GM20431 (cell line): ENCODE data around the gene HS6ST3.

Experiments used
- in situ Hi-C: fragments of 300-500 bp; cut with MseI, MboI; formaldehyde crosslinking; loops from one replicate; pipeline ENCODE4 v1.15.0; 2020; ENCODE audit warnings: low sequenced_read_pairs; ENCODE audit not compliant: unreplicated experiment

The HS6ST3 gene

DNA sequence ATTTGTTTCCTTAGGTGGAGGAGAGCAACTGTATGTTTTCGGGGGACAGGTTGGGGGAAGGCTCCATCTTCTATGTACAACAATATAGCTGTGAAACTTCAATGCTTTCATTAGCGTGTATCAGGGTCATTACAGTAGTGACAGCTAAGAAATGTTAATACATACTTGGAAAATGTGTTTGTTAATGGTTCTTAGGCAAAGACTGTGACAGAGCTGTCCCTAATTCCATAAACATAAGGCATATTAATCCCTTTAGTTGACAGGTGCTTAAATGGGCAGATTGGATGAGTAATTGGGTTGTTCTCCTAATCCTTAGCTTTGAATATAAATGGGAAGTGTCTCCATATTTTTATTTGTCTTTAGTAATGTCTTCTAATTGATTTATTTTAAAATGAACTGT, 313.7 kb downstream of the HS6ST3 start:
- in situ Hi-C loops: no loop called here

DNA sequence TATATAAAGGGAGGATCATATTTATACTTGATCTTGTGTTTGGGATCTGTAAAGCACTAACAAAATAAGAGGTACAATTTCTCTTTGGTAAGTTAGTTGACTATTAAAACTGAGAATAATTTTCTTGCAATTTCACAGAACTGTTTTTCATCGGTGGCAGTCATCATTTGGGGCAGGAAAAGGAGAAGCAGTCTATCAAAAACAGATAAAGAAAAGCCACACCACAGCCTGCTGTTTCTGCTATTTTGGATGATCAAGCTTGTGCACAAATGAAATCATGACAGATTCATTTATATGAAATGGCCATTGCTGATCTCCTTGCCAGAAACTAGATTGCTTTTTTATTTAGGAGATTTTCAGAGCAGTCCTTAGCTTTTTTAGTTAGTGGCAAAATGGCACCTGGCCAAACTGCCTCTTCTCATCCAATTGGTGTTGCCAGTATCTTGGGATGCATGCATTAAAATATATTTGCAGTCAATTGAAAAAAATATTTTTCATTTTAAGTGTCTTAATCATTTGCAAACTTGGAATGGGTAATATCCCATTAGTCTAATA, 326.0 kb downstream of the HS6ST3 start:
- in situ Hi-C loops: no loop called here

DNA sequence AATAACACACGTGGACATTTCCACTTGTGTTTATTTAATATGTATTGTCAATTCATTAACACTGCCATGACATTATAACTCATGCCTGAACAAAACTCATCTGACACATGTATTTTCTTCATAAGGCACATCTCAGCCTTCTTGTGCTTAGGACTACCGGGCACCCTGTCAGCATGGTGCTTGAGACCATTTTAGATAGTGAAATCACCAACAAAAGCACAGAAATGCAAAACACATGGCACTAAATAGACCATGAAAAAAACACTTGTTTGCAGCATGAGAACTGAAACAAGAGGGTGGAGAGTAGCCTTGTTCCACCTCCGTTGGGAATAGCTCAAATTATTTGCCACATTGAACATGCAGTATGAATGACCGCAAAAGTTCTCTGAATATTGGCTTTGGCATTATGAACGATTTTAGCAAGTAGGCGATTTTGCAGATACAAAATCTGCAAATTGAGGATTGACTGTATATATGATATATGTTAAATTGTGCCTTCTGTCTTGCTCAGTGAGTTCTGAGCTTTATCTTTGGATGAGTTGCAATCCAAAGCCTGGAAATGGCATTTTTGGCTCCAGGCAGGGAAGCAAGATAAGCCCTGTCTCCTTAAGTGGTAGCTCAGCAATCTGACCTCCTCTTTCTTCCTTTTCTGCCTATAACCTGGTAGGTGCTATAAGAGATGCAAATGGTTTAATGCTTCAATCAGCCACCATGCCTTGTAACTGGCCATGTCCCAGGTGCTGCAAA, 328.2 kb downstream of the HS6ST3 start:
- in situ Hi-C loops: no loop called here

DNA sequence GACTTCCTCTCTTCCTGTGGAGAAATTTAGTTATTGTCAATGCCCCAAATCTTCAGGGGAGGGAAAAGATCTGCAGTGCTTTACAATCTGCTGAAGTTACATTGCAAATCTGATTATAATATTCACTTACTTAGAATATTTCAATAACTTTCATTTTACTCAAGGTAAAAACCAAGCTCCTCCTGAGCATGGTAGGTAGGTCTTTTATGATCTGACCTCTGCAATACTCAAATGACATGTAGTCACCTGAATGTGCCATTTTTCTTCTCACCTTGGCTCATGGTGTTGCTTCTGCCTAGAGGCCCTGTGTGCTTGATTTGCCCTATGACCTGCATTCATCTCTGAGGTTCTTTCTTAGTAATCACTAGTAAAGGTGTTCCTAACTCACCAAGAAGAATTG, 331.4 kb downstream of the HS6ST3 start:
- in situ Hi-C loops: no loop called here

DNA sequence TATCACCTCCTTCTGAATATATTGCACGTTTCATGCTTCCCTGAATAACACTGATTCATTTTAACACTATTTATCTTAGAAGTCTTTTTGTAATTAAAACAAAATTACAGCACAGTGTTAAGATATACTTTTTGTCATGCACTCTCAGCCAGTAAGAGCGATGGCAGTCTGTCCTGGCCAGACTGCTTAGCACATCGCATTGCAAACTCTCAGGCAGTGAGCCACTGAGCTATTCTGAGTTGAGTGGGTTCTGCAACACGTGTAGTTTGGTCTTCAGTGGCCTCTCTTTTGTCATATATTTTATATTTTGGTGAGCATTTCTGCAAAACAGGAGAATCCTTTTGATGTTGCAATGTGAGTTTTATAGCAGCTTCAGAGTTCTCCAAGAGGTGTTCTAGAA, 332.1 kb downstream of the HS6ST3 start:
- in situ Hi-C loops: no loop called here

DNA sequence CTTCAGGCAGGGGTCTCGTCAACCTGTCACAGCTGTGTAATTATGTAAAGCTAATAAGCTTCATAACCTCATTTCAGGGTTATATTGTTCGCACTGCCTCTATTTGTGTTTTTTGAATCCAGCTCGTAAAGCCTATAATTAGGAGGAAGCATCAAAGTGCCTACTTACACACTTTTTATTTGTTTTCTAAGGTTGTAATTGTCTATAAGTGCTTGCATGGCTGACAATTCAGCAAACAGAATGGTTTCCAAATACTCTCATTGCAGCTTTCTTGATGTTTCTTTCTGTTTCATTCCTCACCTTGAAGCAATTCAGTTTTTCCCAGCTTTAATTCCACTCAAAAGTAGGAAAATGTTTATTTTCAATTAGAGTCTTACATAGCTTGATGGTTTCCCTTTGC, 336.3 kb downstream of the HS6ST3 start:
- in situ Hi-C loops: no loop called here

DNA sequence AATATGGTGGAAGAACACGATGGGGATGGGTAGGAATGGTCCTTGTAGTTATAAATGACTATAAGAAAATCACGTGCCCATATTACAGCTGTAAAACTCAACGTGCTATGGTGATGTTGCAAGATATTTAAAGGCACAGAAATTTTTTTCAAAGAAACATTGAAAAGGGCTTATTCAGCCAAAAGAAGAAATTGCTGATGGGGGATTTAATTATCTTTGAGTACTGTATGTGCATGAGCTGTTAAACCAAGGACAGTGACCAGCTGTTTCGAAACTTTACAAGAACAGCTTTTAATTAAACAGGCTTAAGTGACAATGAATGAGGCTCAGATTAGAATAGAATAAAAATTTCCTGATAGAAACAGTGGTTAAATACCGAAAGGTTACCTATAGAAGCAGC, 339.0 kb downstream of the HS6ST3 start:
- in situ Hi-C loops: no loop called here

DNA sequence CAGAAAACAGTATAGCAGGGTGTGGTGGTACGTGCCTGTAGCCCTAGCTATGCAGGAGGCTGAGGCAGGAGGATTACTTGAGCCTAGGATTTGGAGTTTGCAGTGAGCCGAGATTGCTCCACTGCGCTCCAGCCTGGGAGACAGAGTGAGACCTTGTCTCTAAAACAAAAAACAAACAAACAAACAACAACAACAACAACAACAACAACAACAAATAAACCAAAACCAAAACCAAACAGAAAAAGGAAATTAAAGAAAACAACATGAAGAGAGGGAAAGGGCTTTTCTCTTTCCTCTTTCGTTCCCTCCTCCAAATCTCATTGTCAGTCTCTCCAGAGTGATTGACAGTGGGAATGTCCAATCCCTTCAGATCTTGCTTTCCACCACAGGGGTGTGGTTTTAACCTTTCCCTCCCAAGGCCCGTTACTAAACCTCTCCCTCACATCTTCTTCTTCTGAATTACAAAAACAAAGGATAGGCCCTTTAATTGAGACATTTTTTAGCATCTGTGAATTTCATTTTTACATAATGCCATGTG, 341.2 kb downstream of the HS6ST3 start:
- in situ Hi-C loops: no loop called here

DNA sequence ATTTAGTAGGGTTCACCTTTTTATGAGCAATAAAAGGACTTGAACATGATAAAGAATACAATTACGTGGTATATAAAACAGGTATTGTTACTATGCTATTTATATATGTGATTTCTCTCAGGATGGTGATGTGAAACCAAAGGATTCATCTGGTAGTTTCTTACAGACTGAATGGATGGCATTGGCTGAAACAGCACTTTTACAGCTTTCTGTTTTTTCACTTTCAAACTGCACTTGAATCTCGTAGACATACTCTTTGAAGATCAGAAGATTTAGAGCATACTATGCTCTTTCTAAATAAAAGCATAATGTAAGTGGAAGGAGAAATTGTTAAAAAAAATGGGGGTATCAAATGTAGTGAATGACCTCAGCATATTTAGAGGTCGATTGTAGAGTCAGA, 354.8 kb downstream of the HS6ST3 start:
- in situ Hi-C loops: no loop called here

DNA sequence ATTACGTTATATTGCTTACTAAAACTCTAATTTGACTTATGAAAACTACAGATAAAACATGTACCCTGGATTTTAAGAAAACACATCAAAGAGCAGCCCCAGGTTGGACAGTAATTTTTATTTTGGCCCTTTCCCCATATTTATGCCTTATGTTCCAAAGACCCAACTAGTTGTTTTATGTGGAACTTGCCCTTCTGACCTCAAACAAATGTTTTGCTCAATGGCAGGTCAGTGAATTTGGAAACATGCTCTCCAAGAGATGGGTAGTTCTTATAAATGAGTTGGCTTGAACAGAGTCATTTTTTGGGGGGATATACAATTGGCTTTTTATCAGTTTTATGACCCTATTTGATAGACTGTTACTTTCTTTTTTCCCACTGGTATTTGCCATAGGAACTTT, 360.0 kb downstream of the HS6ST3 start:
- in situ Hi-C loops: no loop called here

DNA sequence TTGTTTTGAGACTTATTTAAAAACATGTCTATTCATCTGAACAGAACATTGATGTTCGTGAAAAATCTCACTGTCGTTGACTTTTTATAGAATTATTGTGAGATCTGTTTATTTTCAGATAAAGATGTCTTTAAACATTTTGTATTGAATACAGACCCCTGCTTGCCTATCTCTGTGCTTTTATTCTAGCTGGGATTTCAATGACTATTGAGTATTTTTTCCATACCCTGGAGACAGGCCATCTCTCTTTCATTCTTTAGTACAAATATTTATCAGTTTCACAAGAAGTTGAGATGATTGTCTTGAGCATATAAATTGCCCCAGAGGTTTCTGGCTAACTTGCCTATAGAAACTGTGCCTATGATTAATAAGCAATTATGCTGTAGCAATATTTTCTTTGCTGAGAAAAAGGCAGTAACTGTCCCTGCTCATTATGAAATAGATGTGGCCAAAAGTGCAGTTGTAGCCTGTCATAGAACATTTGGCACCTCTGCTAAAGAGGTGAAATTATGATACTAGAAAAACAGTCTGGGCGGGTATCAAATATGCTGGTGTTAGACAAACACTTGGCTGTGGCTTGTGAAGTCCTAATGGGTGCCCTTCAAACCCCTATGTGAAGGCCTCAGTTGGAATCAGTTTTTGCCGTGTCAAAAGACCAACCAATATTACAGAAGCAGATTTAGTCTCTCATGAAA, 360.6 kb downstream of the HS6ST3 start:
- in situ Hi-C loops: no loop called here

DNA sequence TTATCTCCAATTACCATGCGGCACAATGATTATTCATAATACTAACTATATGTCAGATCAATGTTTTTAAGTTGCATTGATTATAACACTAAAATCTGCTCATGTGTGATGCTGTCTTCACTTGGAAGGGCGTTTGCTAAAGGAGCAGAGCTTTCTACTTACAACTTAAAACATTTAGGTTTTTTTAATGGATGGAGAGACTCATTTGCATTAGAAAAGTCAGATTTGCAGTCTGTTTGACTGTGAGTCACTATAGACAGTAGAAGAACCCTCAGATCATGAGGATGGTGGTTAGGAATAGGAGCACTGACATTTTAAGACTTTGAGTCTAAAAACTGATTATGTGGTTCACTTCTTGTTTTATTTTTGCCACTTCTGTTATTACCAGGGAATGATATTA, 364.6 kb downstream of the HS6ST3 start:
- in situ Hi-C loops: no loop called here

DNA sequence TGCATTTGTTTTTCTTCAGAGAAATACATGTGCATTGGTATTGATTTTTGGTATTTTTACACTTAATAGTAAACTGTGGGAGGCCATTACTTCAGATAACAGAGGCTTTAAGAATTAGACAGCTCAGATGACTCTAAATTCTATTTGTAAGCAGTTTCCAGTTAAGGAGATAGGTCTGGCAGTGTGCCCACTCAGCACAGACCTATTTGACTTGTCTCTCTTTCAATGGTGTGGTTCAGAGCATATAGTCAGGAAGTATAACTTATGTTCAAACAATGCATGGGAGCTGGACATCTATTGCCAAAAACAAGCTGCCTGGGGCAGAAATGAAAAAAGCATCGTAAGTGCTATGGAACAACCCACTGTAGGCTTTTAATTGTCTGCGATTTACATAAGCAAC, 370.7 kb downstream of the HS6ST3 start:
- in situ Hi-C loops: no loop called here

DNA sequence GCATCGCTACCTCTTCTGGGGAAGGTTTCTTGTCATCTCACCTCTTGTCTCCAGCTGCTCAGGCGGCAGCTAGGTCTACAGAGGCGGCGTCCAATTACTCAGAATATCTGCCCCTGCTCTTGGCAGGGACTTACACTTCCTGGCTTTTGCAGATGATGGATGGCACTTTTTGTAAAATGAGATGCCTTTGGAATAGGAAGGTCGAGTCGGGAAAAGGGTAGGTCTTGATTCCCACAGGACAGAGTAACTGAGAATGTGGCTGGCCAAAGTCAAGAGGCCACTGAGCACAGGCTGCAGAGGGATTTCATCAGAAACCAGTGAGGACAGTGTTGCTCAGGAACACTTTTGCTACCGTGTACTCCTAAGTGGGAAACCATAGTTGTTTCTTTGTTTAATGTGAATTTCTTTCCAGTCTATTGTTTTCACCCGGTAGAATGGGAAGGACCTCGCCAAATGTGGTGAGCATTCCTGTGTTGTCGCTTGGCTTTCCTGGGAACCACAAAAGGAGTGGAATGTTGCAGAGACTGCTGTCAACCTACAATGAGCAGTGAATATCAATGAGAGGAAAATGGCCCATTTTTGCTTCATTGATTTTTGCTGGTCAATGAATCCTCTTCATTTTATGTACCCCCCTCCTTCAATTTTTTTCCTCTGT, 383.7 kb downstream of the HS6ST3 start:
- in situ Hi-C loops: no loop called here

DNA sequence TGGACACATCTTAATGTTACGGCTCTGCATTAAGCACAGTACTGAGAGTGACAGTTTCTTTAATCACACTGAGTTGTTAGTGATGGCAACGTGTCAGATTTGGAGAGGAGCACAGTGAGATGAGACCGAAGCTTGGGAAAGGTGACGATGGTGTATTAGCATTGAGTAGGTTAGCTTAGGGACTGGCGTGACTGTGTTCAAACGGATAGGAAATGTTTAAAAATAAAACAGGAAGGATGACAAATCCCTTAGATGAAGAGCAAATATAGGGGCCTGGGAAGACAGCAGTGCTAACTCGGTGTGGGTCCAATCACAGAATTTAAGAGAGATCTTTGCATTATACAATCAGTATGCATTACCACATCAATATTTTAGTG, 384.3 kb downstream of the HS6ST3 start:
- in situ Hi-C loops: no loop called here

DNA sequence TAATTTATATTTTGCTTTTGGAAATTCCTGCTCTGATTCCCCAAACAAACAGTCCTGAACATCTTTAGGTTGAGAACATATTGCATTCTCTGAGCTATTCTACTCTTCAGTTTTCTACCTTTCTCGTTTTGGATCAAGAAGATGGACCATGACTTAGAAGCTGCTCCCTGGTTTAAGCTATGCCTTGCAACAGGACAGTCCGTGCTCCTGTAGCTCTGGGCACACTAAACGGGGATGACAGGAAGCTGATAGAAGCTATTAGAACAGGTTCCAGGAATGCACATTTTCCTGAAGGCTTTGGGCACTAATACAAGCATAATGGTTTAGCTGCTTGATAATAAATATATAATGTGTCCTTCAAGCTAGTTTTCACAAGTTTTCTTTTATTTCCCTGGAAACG, 385.2 kb downstream of the HS6ST3 start:
- in situ Hi-C loops: no loop called here

DNA sequence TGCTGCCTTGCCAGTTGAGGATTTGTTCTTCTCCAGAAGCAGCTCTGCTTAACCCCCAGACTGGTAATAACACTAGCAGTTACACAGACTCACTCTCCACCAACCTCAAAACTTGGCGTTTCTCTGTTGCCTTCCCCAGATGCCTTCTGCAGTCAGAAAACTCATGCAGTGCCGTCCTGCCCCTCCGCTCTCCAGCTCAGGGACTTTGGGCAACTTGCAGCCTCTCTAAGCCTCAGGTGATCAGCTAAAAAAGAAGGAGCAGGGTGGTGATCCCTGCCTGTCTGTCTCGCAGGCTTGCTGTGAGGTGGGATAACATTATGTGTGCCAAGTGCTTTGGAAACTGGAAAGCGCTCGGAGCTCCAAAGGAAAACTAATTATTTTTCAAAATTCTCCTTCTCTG, 391.6 kb downstream of the HS6ST3 start:
- in situ Hi-C loops: no loop called here

DNA sequence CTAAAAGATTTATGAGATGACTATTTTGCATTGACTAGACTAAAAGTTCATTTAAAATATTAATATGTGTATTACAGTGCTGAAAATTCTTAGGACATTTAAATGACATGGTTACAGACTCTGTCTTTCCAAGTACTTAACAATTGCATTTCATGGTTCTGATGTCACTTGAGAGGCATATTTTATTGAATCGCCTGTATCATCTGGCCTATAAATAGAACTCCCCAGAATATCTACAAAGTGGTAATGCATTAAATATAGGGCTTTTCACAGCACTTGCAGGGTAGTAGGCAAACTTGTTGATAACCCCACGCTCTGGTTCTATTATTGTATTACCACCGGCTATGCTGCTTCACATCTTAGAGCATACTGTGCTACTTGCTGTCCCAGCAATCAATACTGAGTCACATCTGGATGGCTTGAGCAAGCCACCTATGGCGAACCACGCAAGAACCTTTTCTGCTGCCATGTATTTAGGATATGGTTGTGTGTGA, 400.6 kb downstream of the HS6ST3 start:
- in situ Hi-C loops: no loop called here

DNA sequence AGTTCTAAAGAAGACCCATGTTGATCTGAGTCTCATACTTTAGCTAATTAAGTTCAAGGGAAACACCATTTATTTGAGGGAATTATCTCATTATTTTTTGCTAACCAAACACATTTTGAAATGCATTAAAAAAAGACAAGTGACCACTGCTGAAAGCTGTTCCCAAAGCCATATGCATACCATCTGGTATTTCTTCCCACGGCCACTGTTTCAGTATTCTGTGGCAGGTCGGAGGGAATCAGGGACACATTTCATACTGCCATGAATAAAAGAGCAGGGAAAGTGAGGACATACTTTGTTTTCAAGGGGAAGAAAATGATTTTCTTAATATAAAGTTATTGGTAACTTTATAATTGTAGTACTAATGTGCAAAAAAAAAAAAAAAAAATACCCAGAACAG, 401.2 kb downstream of the HS6ST3 start:
- in situ Hi-C loops: no loop called here

DNA sequence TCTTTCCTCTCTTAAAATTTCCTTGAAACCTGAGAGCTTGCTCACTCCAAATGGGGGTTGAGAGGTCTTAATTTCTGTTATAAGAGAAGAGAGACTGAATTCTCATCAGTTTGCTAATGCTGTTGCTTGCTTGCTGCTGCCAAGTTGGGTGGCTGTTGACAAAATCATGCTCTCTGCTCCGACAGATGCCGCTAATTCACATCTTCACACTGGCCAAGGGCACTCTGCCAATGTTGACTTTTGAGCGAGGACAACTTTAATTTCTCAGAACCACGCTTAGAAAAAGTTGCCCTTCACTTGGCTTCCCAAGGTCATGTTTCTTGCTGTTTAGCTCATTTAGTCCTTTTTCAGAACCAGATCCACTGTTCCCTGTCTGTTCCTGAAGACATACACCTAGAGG, 402.9 kb downstream of the HS6ST3 start:
- in situ Hi-C loops: no loop called here

DNA sequence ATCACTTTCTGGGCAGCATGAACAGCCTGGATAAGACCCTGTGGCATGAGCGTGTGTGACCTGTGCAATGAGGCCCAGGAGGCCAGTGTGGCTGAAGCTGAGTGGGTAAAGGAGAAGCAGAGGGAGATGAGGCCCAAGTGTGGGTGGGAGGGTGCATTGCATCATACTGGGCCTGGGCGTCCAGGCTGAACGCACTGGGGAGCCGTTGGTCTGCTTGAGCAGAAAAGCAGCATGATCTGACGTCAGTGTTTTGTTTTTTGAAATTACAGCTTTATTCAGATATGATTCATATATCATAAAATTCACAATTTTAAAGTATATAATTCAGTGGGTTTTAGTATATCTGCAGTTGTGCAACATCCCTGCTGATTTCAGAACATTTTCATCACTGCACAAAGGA, 409.7 kb downstream of the HS6ST3 start:
- in situ Hi-C loops: no loop called here
